GM21619 (cell line): ENCODE data around the gene KAT2A.

Source experiments
- ATAC-seq: cut with Tn5 transposase; IDR thresholded peaks from one replicate; pipeline ENCODE4 v1.9.1; 2021; ENCODE audit not compliant: unreplicated experiment

KAT2A gene

GRCh38 chr17:42096360-42097111, 24.6 kb downstream of the KAT2A start:
- ATAC-seq: no peak

DNA sequence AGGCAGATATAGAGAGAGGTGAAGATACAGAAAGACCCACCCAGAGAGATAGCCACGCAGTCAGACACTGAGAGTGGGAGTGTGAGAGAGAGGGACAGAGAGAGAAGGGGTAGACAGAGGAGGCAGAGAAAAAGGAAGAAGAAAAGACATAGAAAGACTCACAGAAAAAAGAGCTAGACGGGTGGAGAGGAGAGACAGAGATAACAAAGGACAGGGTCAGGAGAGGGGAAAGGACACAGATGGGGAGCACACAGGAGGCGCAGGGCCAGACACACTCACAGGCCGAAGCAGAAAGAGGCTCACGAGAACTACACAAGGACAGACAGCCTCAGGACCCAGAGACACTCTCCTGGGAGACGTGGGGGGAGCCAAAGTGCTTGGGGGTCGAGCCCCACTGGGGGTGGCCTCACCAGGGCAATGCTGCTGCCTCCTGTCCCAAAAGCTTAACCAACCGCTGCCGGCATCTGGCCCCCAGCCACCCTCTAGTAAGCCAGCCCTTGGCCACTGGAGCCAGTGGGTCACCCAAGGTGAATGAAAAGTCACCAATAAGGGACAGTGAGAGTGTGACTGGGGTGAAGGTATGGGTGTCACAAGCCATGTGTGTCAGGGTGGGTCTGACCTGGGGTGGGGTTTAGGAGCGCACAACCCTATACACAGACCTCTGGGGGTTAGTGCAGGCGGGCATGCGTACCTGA, 26.6 kb downstream of the KAT2A start:
- ATAC-seq: no peak

GRCh38 chr17:42092939-42093338, 28.2 kb downstream of the KAT2A start:
- no peak for ATAC-seq

GRCh38 chr17:42090964-42091790, 30.0 kb downstream of the KAT2A start:
- ATAC-seq: no peak

GRCh38 chr17:42088736-42089135, 32.4 kb downstream of the KAT2A start:
- ATAC-seq: no peak

- ATAC-seq: no peak
Observed at GRCh38 chr17:42087736-42088705, 33.1 kb downstream of the KAT2A start.

- no peak for ATAC-seq
Observed at GRCh38 chr17:42087042-42087701, 34.0 kb downstream of the KAT2A start.

- no peak for ATAC-seq
Observed at GRCh38 chr17:42081516-42082129, 39.5 kb downstream of the KAT2A start.

GRCh38 chr17:42079541-42079940, 41.6 kb downstream of the KAT2A start:
- no peak for ATAC-seq

GRCh38 chr17:42078396-42079043, 42.6 kb downstream of the KAT2A start:
- ATAC-seq: no peak

- ATAC-seq: no peak
Observed at GRCh38 chr17:42077755-42078154, 43.4 kb downstream of the KAT2A start.

GRCh38 chr17:42076797-42077559, 44.2 kb downstream of the KAT2A start:
- ATAC-seq: no peak

GRCh38 chr17:42075789-42076188, 45.4 kb downstream of the KAT2A start:
- no peak for ATAC-seq

GRCh38 chr17:42072323-42073187, 48.6 kb downstream of the KAT2A start:
- ATAC-seq: no peak

- no peak for ATAC-seq
Observed at GRCh38 chr17:42071810-42072209, 49.4 kb downstream of the KAT2A start.

- ATAC-seq: no peak
Observed at GRCh38 chr17:42068979-42069378, 52.2 kb downstream of the KAT2A start.

- ATAC-seq: no peak
Observed at GRCh38 chr17:42067371-42068091, 53.6 kb downstream of the KAT2A start.
